Astrocyte (in vitro differentiated cells and primary cell): Measurements from ENCODE around the gene TENM4. TPM values are rescaled to one million over a fixed set of nuclear protein-coding genes. Genes with fewer than 3 reads are reported as not detected.

Source experiments
- DNase-seq: peaks from one replicate; pipeline ENCODE4 v3.0.0-alpha.2; 2010; ENCODE audit warnings: low read depth
- FAIRE-seq: peaks from 2 replicates; lab custom pipeline; 2011; peaks lifted over from hg19 to GRCh38; lab: Jason Lieb, UNC
- H2AFZ ChIP-seq: 2 replicates; pipeline ENCODE4 v1.6.0; 2012; ENCODE audit warnings: low read depth, low read length, inconsistent platforms
- H3K27ac ChIP-seq: 2 replicates; pipeline ENCODE4 v1.5.1; 2011; ENCODE audit warnings: low read depth, low read length, inconsistent platforms
- H3K27me3 ChIP-seq: 2 replicates; pipeline ENCODE4 v1.6.0; 2011; ENCODE audit warnings: low read length, inconsistent platforms; ENCODE audit not compliant: insufficient read depth
- H3K36me3 ChIP-seq: 2 replicates; pipeline ENCODE4 v1.5.1; 2011; ENCODE audit warnings: low read length, inconsistent platforms; ENCODE audit not compliant: insufficient read depth
- H3K4me1 ChIP-seq: 2 replicates; pipeline ENCODE4 v1.5.1; 2011; ENCODE audit warnings: low read length, inconsistent platforms; ENCODE audit not compliant: insufficient read depth
- H3K4me2 ChIP-seq: 2 replicates; pipeline ENCODE4 v1.6.0; 2012; ENCODE audit warnings: low read length, inconsistent platforms
- H3K4me3 ChIP-seq: 2 replicates; pipeline ENCODE4 v1.5.1; 2011; ENCODE audit warnings: low read depth, mild to moderate bottlenecking, low read length, inconsistent platforms; ENCODE audit not compliant: insufficient read depth
- H3K79me2 ChIP-seq: 2 replicates; pipeline ENCODE4 v1.6.0; 2012; ENCODE audit warnings: mild to moderate bottlenecking, low read length, inconsistent platforms; ENCODE audit not compliant: insufficient read depth
- H3K9ac ChIP-seq: 2 replicates; pipeline ENCODE4 v1.6.0; 2012; ENCODE audit warnings: mild to moderate bottlenecking, low read length, inconsistent platforms
- H3K9me3 ChIP-seq: 2 replicates; pipeline ENCODE4 v1.5.1; 2012; ENCODE audit warnings: low read depth, mild to moderate bottlenecking, low read length, inconsistent platforms; ENCODE audit not compliant: insufficient read depth
- H4K20me1 ChIP-seq: 2 replicates; pipeline ENCODE4 v1.6.0; 2012; ENCODE audit warnings: low read length, inconsistent platforms; ENCODE audit not compliant: insufficient read depth
- H3K27ac Mint-ChIP-seq: one replicate; pipeline ENCODE4 v1.8.0; 2021; ENCODE audit warnings: mild to moderate bottlenecking, mixed read lengths; ENCODE audit not compliant: unreplicated experiment
- H3K27me3 Mint-ChIP-seq: one replicate; pipeline ENCODE4 v1.8.0; 2021; ENCODE audit warnings: low read depth, mixed read lengths; ENCODE audit not compliant: unreplicated experiment
- H3K36me3 Mint-ChIP-seq: one replicate; pipeline ENCODE4 v1.8.0; 2021; ENCODE audit warnings: low read depth, mixed read lengths; ENCODE audit not compliant: unreplicated experiment
- H3K4me1 Mint-ChIP-seq: one replicate; pipeline ENCODE4 v1.8.0; 2021; ENCODE audit warnings: low read depth, mixed read lengths; ENCODE audit not compliant: unreplicated experiment
- H3K4me3 Mint-ChIP-seq: one replicate; pipeline ENCODE4 v1.8.0; 2021; ENCODE audit warnings: mild to moderate bottlenecking, moderate library complexity, mixed read lengths; ENCODE audit not compliant: unreplicated experiment
- H3K9me3 Mint-ChIP-seq: one replicate; pipeline ENCODE4 v1.8.0; 2021; ENCODE audit warnings: mild to moderate bottlenecking, mixed read lengths; ENCODE audit not compliant: unreplicated experiment
- CTCF ChIP-seq: IDR thresholded peaks from 2 replicates; pipeline ENCODE4 v1.5.1; 2011; ENCODE audit warnings: low read depth, mild to moderate bottlenecking, inconsistent platforms, low read length, moderate library complexity; ENCODE audit not compliant: insufficient read depth
- EZH2 ChIP-seq: IDR thresholded peaks from 2 replicates; pipeline ENCODE4 v1.6.1; 2012; ENCODE audit warnings: mild to moderate bottlenecking, low read length, inconsistent platforms; ENCODE audit not compliant: insufficient read depth
- total RNA-seq: library from RNA; stranded (reverse); gene quantifications from 2 replicates; pipeline ENCODE4 v1.2.1, GENCODE V29; 2021

TENM4 gene
- total RNA-seq, 1 donor from 2014 or later: 7.5 TPM

- TF ChIP-seq CTCF (no peak), EZH2 (no peak)
- no peak overlapping the region for H3K9ac ChIP-seq
- no peak overlapping the region for H3K27ac Mint-ChIP-seq
- H3K27me3 Mint-ChIP-seq: peaks cover 57% of the 10 kb centered on the region
- FAIRE-seq (no peak), DNase-seq (no peak)
- peaks cover 7% of the 10 kb centered on the region for H3K4me1 Mint-ChIP-seq
- no peak overlapping the region for H3K4me2 ChIP-seq
- H3K27me3 ChIP-seq: no peaks in the 10 kb centered on the region
- H2AFZ ChIP-seq: no peak overlapping the region
- no peaks in the 10 kb centered on the region for H3K36me3 ChIP-seq
- H3K4me3 ChIP-seq: no peak overlapping the region
- no peaks in the 10 kb centered on the region for H3K36me3 Mint-ChIP-seq
- no peaks in the 10 kb centered on the region for H4K20me1 ChIP-seq
- no peak overlapping the region for H3K4me3 Mint-ChIP-seq
- no peaks in the 10 kb centered on the region for H3K79me2 ChIP-seq
- no peak overlapping the region for H3K27ac ChIP-seq
- no peaks in the 10 kb centered on the region for H3K9me3 ChIP-seq
- H3K4me1 ChIP-seq: peaks cover 18% of the 10 kb centered on the region
- H3K9me3 Mint-ChIP-seq: peaks cover 8% of the 10 kb centered on the region
Measured at GRCh38 chr11:79019975-79020374, 420.9 kb downstream of the TENM4 start.

- Histone ChIP-seq H4K20me1 (no peaks in the 10 kb centered on the region), H3K9me3 (no peaks in the 10 kb centered on the region), H3K79me2 (no peaks in the 10 kb centered on the region), H3K4me3 (no peak overlapping the region), H3K27ac (peak overlapping the region; percentile 48), H3K9ac (no peak overlapping the region), H3K4me2 (peak overlapping the region; percentile 57), H3K27me3 (no peaks in the 10 kb centered on the region), H3K36me3 (no peaks in the 10 kb centered on the region), H2AFZ (no peak overlapping the region), H3K4me1 (peaks cover 18% of the 10 kb centered on the region)
- no peak overlapping the region for H3K4me3 Mint-ChIP-seq
- DNase-seq: no peak
- no peak for FAIRE-seq
- H3K36me3 Mint-ChIP-seq: no peaks in the 10 kb centered on the region
- peaks cover 8% of the 10 kb centered on the region for H3K9me3 Mint-ChIP-seq
- H3K4me1 Mint-ChIP-seq: peaks cover 7% of the 10 kb centered on the region
- TF ChIP-seq EZH2 (no peak), CTCF (no peak)
- peaks cover 56% of the 10 kb centered on the region for H3K27me3 Mint-ChIP-seq
- no peak overlapping the region for H3K27ac Mint-ChIP-seq
Measured at GRCh38 chr11:79019277-79019676, 421.6 kb downstream of the TENM4 start.

GRCh38 chr11:79018371-79018849 is 422.4 kb downstream of the TENM4 start:
- no peak overlapping the region for H3K4me3 Mint-ChIP-seq
- peaks cover 8% of the 10 kb centered on the region for H3K9me3 Mint-ChIP-seq
- H3K27ac ChIP-seq: peak overlapping the region; percentile 63
- H3K4me3 ChIP-seq: no peak overlapping the region
- no peaks in the 10 kb centered on the region for H3K36me3 ChIP-seq
- H3K4me2 ChIP-seq: peak overlapping the region; percentile 57
- peaks cover 7% of the 10 kb centered on the region for H3K4me1 Mint-ChIP-seq
- H2AFZ ChIP-seq: peak overlapping the region; percentile 8
- FAIRE-seq (peak; percentile 66), DNase-seq (peak; percentile 97)
- no peaks in the 10 kb centered on the region for H3K9me3 ChIP-seq
- no peaks in the 10 kb centered on the region for H3K36me3 Mint-ChIP-seq
- H3K27me3 Mint-ChIP-seq: peaks cover 51% of the 10 kb centered on the region
- no peaks in the 10 kb centered on the region for H4K20me1 ChIP-seq
- H3K27me3 ChIP-seq: no peaks in the 10 kb centered on the region
- H3K9ac ChIP-seq: peak overlapping the region; percentile 23
- no peaks in the 10 kb centered on the region for H3K79me2 ChIP-seq
- TF ChIP-seq EZH2: no peak
- TF ChIP-seq CTCF: no peak
- H3K4me1 ChIP-seq: peaks cover 18% of the 10 kb centered on the region
- H3K27ac Mint-ChIP-seq: no peak overlapping the region
